ENCODE measurements around the gene LUZP1.

The LUZP1 gene

DNA sequence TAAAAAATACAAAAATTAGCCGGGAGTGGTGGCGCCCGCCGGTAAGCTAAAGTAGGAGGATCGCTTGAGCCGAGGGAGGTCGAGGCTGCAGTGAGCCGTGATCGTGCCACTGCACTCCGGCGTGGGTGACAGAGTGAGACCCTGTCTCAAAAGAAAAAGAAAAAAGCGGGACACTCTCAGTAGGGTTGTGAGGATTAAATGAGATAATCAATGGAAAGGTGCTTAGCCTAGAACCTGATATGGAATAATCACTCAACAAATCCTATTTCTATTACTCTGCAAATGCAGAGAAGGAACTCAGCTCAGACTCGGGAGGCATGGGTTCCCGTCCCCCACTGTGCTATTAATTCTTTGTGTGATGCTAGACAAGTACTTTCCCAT is 529 bp upstream of the LUZP1 start:
- DNase-seq, result no peak
- Histone ChIP-seq H3K4me3 (ENCODE audit: low read depth, low read length) (peak overlapping the region; percentile 86), H3K27ac (peak overlapping the region; percentile 90), H3K36me3 (replicated peaks) (no peaks in the 10 kb centered on the region), H3K27me3 (replicated peaks) (no peaks in the 10 kb centered on the region)
- in situ Hi-C loops (cut with HindIII; ENCODE audit: low pct_ligation_motif_present, low sequenced_read_pairs), result no loop called here
- TF ChIP-seq, protein P1, sequence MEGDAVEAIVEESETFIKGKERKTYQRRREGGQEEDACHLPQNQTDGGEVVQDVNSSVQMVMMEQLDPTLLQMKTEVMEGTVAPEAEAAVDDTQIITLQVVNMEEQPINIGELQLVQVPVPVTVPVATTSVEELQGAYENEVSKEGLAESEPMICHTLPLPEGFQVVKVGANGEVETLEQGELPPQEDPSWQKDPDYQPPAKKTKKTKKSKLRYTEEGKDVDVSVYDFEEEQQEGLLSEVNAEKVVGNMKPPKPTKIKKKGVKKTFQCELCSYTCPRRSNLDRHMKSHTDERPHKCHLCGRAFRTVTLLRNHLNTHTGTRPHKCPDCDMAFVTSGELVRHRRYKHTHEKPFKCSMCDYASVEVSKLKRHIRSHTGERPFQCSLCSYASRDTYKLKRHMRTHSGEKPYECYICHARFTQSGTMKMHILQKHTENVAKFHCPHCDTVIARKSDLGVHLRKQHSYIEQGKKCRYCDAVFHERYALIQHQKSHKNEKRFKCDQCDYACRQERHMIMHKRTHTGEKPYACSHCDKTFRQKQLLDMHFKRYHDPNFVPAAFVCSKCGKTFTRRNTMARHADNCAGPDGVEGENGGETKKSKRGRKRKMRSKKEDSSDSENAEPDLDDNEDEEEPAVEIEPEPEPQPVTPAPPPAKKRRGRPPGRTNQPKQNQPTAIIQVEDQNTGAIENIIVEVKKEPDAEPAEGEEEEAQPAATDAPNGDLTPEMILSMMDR (IDR thresholded peaks at IDR 0.05; ENCODE audit: low read depth, low read length, missing control alignments), result no peak

DNA sequence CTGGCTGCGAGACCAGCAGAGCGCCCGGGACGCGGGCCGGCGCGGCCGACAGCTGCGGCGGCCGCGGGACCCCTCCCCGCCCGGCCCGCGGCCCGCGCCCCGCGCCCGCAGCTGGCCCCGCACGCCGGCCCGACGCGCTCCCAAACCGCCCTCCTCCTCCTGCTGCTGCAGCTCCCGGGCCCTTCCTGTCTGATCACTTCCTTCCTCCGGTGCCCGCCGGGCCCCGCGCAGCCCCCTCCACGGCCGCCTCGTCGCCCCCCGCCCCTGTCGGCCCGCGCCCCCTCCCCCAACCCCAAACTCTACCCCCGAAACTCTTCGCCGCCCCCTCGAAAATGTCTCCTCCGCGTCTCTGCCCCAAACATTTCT is 594 bp downstream of the LUZP1 start:
- DNase-seq, result no peak
- H3K27ac ChIP-seq, result peak overlapping the region; percentile 90
- no peaks in the 10 kb centered on the region for H3K36me3 ChIP-seq (replicated peaks)
- in situ Hi-C loops (cut with HindIII; ENCODE audit: low pct_ligation_motif_present, low sequenced_read_pairs), result no loop called here
- TF ChIP-seq, protein P1 (IDR thresholded peaks at IDR 0.05; ENCODE audit: low read depth, low read length, missing control alignments), result no peak
- no peaks in the 10 kb centered on the region for H3K27me3 ChIP-seq (replicated peaks)
- peak overlapping the region; percentile 86 for H3K4me3 ChIP-seq (ENCODE audit: low read depth, low read length)

DNA sequence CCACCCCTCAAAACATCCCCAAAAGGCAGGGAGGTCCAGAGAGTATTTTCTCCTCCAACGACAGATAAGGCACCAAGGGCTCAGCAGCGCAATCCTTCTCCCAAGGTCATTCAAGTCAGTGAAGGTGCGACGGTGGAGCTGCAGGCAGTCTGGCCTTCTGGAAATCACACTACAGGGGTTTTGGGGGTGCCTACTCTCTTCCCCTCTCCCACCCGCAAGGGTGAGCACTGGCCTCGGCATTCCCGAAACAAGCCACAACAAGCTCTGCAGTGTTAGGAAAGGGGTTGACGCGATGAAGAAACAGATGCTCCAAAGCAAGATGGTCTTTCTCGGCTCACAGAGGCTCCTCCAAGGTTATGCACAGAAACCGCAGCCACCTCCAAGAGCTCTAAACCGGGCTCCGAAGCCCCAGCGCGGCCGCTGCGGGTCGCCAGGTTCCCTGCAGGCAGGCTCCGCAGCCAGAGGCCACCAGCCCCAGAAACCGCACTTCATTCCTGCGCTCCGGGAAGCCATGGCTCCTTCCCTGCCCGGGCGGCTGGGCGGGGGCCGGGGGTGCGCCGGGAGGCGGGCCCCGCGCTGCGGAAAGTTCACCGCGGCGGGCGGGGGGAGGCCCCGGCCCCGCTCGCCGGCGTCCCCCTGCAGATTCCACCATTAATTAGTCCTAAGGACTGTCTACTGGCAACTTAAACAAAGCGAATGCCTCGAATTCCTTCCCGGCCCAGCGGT is 1.1 kb downstream of the LUZP1 start:
- Histone ChIP-seq H3K27me3 (replicated peaks) (no peaks in the 10 kb centered on the region), H3K4me3 (ENCODE audit: low read depth, low read length) (peak overlapping the region; percentile 86), H3K27ac (peak overlapping the region; percentile 90), H3K36me3 (replicated peaks) (no peaks in the 10 kb centered on the region)
- in situ Hi-C loops (cut with HindIII; ENCODE audit: low pct_ligation_motif_present, low sequenced_read_pairs), result no loop called here
- peak; percentile 51 for DNase-seq
- TF ChIP-seq, protein P1 (IDR thresholded peaks at IDR 0.05; ENCODE audit: low read depth, low read length, missing control alignments), result no peak

DNA sequence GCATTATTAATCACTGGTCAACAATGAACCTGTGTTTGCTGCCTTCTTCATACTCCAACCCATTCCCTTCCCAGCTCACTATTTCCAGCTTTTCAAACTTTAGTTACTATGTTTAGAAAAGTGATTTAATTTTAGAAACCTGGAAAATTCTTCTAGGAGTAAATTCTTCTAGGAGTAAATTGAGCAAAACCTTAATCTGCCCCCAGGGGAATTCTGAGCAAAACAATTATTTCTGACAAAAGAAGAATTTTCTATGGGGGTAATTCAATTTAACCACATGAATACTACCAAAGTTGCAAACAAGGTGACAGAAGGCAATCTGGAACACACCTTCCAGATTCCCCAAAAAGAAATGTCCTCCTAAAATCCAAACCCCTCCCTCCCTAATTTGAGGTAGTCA is 1.8 kb downstream of the LUZP1 start:
- DNase-seq, result no peak
- Histone ChIP-seq H3K4me3 (ENCODE audit: low read depth, low read length) (peak overlapping the region; percentile 86), H3K36me3 (replicated peaks) (no peaks in the 10 kb centered on the region), H3K27ac (peak overlapping the region; percentile 90), H3K27me3 (replicated peaks) (no peaks in the 10 kb centered on the region)
- TF ChIP-seq, protein P1 (IDR thresholded peaks at IDR 0.05; ENCODE audit: low read depth, low read length, missing control alignments), result no peak
- in situ Hi-C loops (cut with HindIII; ENCODE audit: low pct_ligation_motif_present, low sequenced_read_pairs), result no loop called here

DNA sequence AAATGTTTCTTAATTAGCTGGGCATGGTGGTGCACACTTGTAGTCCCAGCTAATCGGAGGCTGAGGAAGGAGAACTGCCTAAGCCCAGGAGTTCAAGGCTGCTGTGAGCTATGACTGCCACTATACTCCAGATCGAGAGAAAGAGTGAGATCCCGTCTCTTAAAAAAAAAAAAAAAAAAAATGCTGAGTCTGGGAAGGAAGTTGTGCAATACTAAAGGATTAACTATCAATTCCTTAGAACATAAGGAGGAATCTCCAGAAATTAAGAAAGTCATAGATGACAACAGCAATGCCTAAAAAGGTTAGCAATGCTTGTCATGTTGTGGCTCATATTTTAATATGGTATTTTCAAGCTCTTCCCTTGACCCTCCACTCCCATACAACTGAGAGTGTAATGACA is 5.3 kb downstream of the LUZP1 start:
- Histone ChIP-seq H3K27me3 (replicated peaks) (no peaks in the 10 kb centered on the region), H3K4me3 (ENCODE audit: low read depth, low read length) (no peak overlapping the region), H3K27ac (no peak overlapping the region), H3K36me3 (replicated peaks) (no peaks in the 10 kb centered on the region)
- in situ Hi-C loops (cut with HindIII; ENCODE audit: low pct_ligation_motif_present, low sequenced_read_pairs), result no loop called here
- no peak for DNase-seq
- TF ChIP-seq, protein P1 (IDR thresholded peaks at IDR 0.05; ENCODE audit: low read depth, low read length, missing control alignments), result no peak
